ENCODE measurements around the gene LYVE1. TPM values are rescaled to one million over a fixed set of nuclear protein-coding genes. Genes with fewer than 3 reads are reported as not detected.
"Not testable (repeated sequence)": the region's sequence is repeated elsewhere in the genome, so short reads cannot be mapped to it uniquely, and the experiment has no call there.

The LYVE1 gene
- total RNA-seq, 1 donor from 2014 or later, result not detected

DNA sequence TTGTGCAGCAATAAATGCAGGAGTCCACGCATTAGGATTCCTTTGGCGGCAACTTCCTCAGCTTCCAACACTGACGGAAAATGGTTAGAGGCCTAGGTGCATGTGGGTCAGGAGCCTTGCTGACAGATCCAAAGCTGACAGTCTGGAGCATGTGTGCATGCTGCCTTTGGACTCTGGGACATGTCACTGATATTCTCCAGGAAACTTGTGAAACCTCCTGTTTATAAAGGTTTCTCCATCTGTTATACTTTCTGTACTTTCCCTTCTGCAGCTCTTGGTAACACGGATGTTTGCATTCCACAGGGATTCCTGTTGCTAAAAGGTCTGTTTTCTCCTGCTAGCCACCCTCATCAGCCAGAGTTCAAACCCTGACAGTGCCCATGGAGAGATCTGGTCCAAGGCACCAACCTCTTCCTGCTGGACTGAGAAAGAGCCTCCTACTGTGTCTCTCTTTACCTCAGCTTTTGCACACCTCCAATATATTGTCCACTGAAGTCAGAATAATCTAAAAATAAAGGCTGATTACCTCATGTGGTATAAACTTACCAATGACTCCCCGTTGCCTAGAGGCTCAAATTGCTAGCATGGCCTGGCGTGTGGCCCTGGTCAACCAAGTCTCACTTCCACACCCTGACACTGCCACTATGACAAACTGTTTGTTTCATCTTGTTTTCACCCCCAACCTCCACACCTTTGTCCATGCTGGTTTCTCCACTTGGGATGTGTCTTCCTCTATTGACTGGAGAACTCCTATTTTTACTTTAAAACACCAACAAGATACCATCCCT is 31.1 kb upstream of the LYVE1 start:
- no peak overlapping the region for H3K4me3 ChIP-seq (ENCODE audit: low read depth, low read length)
- TF ChIP-seq, protein P1, sequence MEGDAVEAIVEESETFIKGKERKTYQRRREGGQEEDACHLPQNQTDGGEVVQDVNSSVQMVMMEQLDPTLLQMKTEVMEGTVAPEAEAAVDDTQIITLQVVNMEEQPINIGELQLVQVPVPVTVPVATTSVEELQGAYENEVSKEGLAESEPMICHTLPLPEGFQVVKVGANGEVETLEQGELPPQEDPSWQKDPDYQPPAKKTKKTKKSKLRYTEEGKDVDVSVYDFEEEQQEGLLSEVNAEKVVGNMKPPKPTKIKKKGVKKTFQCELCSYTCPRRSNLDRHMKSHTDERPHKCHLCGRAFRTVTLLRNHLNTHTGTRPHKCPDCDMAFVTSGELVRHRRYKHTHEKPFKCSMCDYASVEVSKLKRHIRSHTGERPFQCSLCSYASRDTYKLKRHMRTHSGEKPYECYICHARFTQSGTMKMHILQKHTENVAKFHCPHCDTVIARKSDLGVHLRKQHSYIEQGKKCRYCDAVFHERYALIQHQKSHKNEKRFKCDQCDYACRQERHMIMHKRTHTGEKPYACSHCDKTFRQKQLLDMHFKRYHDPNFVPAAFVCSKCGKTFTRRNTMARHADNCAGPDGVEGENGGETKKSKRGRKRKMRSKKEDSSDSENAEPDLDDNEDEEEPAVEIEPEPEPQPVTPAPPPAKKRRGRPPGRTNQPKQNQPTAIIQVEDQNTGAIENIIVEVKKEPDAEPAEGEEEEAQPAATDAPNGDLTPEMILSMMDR (IDR thresholded peaks at IDR 0.05; ENCODE audit: insufficient read depth, low read length, poor library complexity, severe bottlenecking), result no peak
- no peak for DNase-seq (ENCODE audit: low read depth)
- no peaks in the 10 kb centered on the region for H3K36me3 ChIP-seq (ENCODE audit: control insufficient read depth, insufficient read depth, low read length)
- no peaks in the 10 kb centered on the region for H3K27me3 ChIP-seq (ENCODE audit: control insufficient read depth, insufficient read depth, low read length)

DNA sequence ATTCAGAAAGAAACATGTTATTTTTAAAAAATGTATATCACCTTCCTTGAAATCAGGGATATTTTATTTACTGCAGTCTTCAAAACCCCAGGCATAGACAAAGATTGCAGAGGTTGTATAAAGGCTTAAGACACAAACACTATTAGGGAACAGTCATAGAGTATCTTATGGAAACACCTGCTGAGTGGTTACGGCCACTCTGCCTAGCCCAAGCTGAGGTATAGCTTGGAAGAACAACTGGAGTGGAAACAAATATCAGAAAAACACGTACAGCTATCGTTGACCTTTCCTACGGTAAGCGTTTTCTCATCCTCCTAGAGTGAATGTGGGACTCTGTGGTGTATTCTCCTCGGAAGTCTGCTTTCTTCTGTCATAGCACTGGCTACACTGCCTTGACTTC is 30.4 kb upstream of the LYVE1 start:
- Histone ChIP-seq H3K4me3 (ENCODE audit: low read depth, low read length) (no peak overlapping the region), H3K27me3 (ENCODE audit: control insufficient read depth, insufficient read depth, low read length) (no peaks in the 10 kb centered on the region), H3K36me3 (ENCODE audit: control insufficient read depth, insufficient read depth, low read length) (no peaks in the 10 kb centered on the region)
- no peak for DNase-seq (ENCODE audit: low read depth)
- TF ChIP-seq, protein P1 (IDR thresholded peaks at IDR 0.05; ENCODE audit: insufficient read depth, low read length, poor library complexity, severe bottlenecking), result no peak

DNA sequence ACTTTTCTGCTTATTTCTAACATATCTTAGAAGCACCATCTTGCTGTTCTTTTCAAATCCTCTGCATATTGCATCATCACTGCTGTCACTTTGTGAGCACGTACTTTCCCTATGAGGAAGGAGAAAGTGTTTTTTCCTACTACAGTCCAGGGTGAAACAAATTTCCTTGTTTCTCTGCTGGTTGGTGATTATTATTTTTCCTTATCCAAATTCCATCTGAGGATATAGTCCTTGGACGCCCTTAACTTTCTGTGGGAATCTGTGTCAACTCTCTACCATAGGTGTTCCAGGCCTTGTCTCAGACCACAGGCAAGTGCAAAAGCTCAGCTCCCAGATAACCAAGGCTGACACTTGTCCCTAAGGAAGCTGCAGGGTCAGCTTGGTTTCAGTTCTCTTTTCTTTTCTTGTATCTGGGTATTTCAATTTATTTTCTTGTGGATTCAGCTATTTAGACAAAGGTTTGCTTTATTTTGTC is 29.4 kb upstream of the LYVE1 start:
- Histone ChIP-seq H3K27me3 (ENCODE audit: control insufficient read depth, insufficient read depth, low read length) (no peaks in the 10 kb centered on the region), H3K4me3 (ENCODE audit: low read depth, low read length) (no peak overlapping the region), H3K36me3 (ENCODE audit: control insufficient read depth, insufficient read depth, low read length) (no peaks in the 10 kb centered on the region)
- TF ChIP-seq, protein P1 (IDR thresholded peaks at IDR 0.05; ENCODE audit: insufficient read depth, low read length, poor library complexity, severe bottlenecking), result no peak
- DNase-seq (ENCODE audit: low read depth), result no peak

DNA sequence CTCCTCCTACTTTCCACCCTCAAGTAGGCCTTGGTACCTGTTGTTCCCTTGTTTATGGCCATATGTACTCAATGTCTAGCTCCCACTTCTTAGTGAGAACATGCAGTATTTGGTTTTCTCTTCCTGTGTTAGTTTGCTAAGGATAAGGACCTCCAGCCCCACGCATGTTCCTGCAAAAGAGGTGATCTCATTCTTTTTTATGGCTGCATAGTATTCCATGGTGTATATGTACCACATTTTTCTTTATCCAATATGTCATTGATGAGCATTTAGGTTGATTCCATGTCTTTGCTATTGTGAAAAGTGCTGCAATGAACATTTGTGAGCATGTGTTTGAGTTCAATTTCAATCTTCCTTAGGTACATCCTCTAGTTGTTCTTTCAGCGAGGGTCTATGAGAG is 27.4 kb upstream of the LYVE1 start:
- not testable (repeated sequence) for DNase-seq (ENCODE audit: low read depth); H3K36me3 ChIP-seq (ENCODE audit: control insufficient read depth, insufficient read depth, low read length); H3K27me3 ChIP-seq (ENCODE audit: control insufficient read depth, insufficient read depth, low read length); H3K4me3 ChIP-seq (ENCODE audit: low read depth, low read length)

DNA sequence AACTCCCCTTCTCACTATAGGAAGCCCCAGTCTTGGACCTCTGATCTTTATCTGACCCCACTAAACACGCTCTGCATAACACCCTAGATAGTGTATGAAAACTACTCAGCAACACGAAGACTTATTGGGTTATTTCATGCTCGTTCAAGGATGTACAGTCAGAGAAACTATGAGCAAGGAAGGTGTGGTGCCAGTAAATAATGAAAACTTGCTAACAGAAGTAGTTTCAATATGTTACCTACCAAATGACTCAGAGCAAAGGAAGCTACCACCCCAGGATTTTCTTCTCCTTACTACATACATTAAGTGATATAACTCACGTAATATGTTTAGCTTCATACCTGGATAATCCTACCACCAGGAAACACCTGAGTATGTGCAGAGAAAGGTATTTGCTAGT is 25.9 kb upstream of the LYVE1 start:
- peak; percentile 71 for DNase-seq (ENCODE audit: low read depth)
- H3K4me3 ChIP-seq (ENCODE audit: low read depth, low read length), result no peak overlapping the region
- no peaks in the 10 kb centered on the region for H3K27me3 ChIP-seq (ENCODE audit: control insufficient read depth, insufficient read depth, low read length)
- TF ChIP-seq, protein P1 (IDR thresholded peaks at IDR 0.05; ENCODE audit: insufficient read depth, low read length, poor library complexity, severe bottlenecking), result no peak
- H3K36me3 ChIP-seq (ENCODE audit: control insufficient read depth, insufficient read depth, low read length), result no peaks in the 10 kb centered on the region

DNA sequence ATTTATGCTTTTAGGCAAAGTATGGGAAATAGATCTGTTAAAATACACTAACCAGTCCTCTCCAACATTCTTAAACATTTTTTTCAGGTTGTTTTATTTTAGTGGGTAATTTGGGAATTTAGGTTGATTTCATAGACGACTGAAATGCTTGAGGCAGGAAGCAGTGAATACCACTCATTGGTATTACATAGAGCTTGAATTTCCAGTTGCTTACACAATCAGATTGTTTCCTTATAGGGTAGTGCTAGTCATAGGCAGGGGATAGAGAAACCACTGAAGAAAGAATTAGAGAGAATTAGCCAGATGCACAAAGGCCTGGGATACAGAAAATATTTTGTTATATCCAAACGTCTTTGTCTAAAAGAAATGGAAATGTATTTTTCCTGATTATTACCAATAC is 23.9 kb upstream of the LYVE1 start:
- TF ChIP-seq, protein P1 (IDR thresholded peaks at IDR 0.05; ENCODE audit: insufficient read depth, low read length, poor library complexity, severe bottlenecking), result no peak
- peak; percentile 79 for DNase-seq (ENCODE audit: low read depth)
- Histone ChIP-seq H3K27me3 (ENCODE audit: control insufficient read depth, insufficient read depth, low read length) (no peaks in the 10 kb centered on the region), H3K4me3 (ENCODE audit: low read depth, low read length) (no peak overlapping the region), H3K36me3 (ENCODE audit: control insufficient read depth, insufficient read depth, low read length) (no peaks in the 10 kb centered on the region)
